ENCODE measurements around the gene CATSPERD.
"Not testable (repeated sequence)": the region's sequence is repeated elsewhere in the genome, so short reads cannot be mapped to it uniquely, and the experiment has no call there.

The CATSPERD gene

GRCh38 chr19:5774921-5775320 lies 54.5 kb downstream of the CATSPERD start:
- H3K36me3 ChIP-seq (ENCODE audit: control insufficient read depth, insufficient read depth, low read length) = no peaks in the 10 kb centered on the region
- H3K4me1 ChIP-seq (ENCODE audit: control insufficient read depth, insufficient read depth, low read length, poor library complexity, severe bottlenecking) = no peaks in the 10 kb centered on the region
- no peak overlapping the region for H3K4me3 ChIP-seq (ENCODE audit: insufficient read depth, low read depth, low read length, poor library complexity, severe bottlenecking)
- no peak overlapping the region for H3K27ac ChIP-seq (ENCODE audit: insufficient read depth, low read length, poor library complexity, severe bottlenecking)
- H3K27me3 ChIP-seq (replicated peaks; ENCODE audit: control insufficient read depth, insufficient read depth, low read length, poor library complexity, severe bottlenecking) = no peaks in the 10 kb centered on the region
- DNase-seq = no peak
- no peaks in the 10 kb centered on the region for H3K9me3 ChIP-seq (ENCODE audit: control insufficient read depth, low read length)

- DNase-seq = no peak
- H3K4me1 ChIP-seq (ENCODE audit: control insufficient read depth, insufficient read depth, low read length, poor library complexity, severe bottlenecking) = no peaks in the 10 kb centered on the region
Observed at GRCh38 chr19:5775668-5776309, 55.4 kb downstream of the CATSPERD start.

GRCh38 chr19:5778402-5778801 lies 58.0 kb downstream of the CATSPERD start:
- DNase-seq = no peak
- Histone ChIP-seq H3K4me3 (ENCODE audit: insufficient read depth, low read depth, low read length, poor library complexity, severe bottlenecking) (no peak overlapping the region), H3K27ac (ENCODE audit: insufficient read depth, low read length, poor library complexity, severe bottlenecking) (no peak overlapping the region), H3K4me1 (ENCODE audit: control insufficient read depth, insufficient read depth, low read length, poor library complexity, severe bottlenecking) (no peaks in the 10 kb centered on the region), H3K9me3 (ENCODE audit: control insufficient read depth, low read length) (no peaks in the 10 kb centered on the region), H3K27me3 (replicated peaks; ENCODE audit: control insufficient read depth, insufficient read depth, low read length, poor library complexity, severe bottlenecking) (no peaks in the 10 kb centered on the region), H3K36me3 (ENCODE audit: control insufficient read depth, insufficient read depth, low read length) (no peaks in the 10 kb centered on the region)

More at GRCh38 chr19:5775668-5776309, 55.4 kb downstream of the CATSPERD start:
- Histone ChIP-seq H3K27ac (ENCODE audit: insufficient read depth, low read length, poor library complexity, severe bottlenecking) (no peak overlapping the region), H3K4me3 (ENCODE audit: insufficient read depth, low read depth, low read length, poor library complexity, severe bottlenecking) (no peak overlapping the region), H3K36me3 (ENCODE audit: control insufficient read depth, insufficient read depth, low read length) (no peaks in the 10 kb centered on the region), H3K9me3 (ENCODE audit: control insufficient read depth, low read length) (no peaks in the 10 kb centered on the region), H3K27me3 (replicated peaks; ENCODE audit: control insufficient read depth, insufficient read depth, low read length, poor library complexity, severe bottlenecking) (no peaks in the 10 kb centered on the region)

- peaks cover 20% of the 10 kb centered on the region for H3K36me3 ChIP-seq (ENCODE audit: control insufficient read depth, insufficient read depth, low read length)
- DNase-seq; H3K4me3 ChIP-seq (ENCODE audit: insufficient read depth, low read depth, low read length, poor library complexity, severe bottlenecking); H3K4me1 ChIP-seq (ENCODE audit: control insufficient read depth, insufficient read depth, low read length, poor library complexity, severe bottlenecking); H3K9me3 ChIP-seq (ENCODE audit: control insufficient read depth, low read length); H3K27ac ChIP-seq (ENCODE audit: insufficient read depth, low read length, poor library complexity, severe bottlenecking); H3K27me3 ChIP-seq (replicated peaks; ENCODE audit: control insufficient read depth, insufficient read depth, low read length, poor library complexity, severe bottlenecking): not testable (repeated sequence)
Observed at GRCh38 chr19:5780916-5781315, 60.5 kb downstream of the CATSPERD start.

- DNase-seq = no peak
- Histone ChIP-seq H3K4me3 (ENCODE audit: insufficient read depth, low read depth, low read length, poor library complexity, severe bottlenecking) (no peak overlapping the region), H3K9me3 (ENCODE audit: control insufficient read depth, low read length) (no peaks in the 10 kb centered on the region), H3K27ac (ENCODE audit: insufficient read depth, low read length, poor library complexity, severe bottlenecking) (no peak overlapping the region), H3K36me3 (ENCODE audit: control insufficient read depth, insufficient read depth, low read length) (peaks cover 34% of the 10 kb centered on the region), H3K4me1 (ENCODE audit: control insufficient read depth, insufficient read depth, low read length, poor library complexity, severe bottlenecking) (no peaks in the 10 kb centered on the region), H3K27me3 (replicated peaks; ENCODE audit: control insufficient read depth, insufficient read depth, low read length, poor library complexity, severe bottlenecking) (no peaks in the 10 kb centered on the region)
Observed at GRCh38 chr19:5782322-5782721, 61.9 kb downstream of the CATSPERD start.

- peaks cover 44% of the 10 kb centered on the region for H3K36me3 ChIP-seq (ENCODE audit: control insufficient read depth, insufficient read depth, low read length)
- no peaks in the 10 kb centered on the region for H3K4me1 ChIP-seq (ENCODE audit: control insufficient read depth, insufficient read depth, low read length, poor library complexity, severe bottlenecking)
- no peak for DNase-seq
- H3K9me3 ChIP-seq (ENCODE audit: control insufficient read depth, low read length) = no peaks in the 10 kb centered on the region
- H3K27me3 ChIP-seq (replicated peaks; ENCODE audit: control insufficient read depth, insufficient read depth, low read length, poor library complexity, severe bottlenecking) = no peaks in the 10 kb centered on the region
- no peak overlapping the region for H3K27ac ChIP-seq (ENCODE audit: insufficient read depth, low read length, poor library complexity, severe bottlenecking)
- H3K4me3 ChIP-seq (ENCODE audit: insufficient read depth, low read depth, low read length, poor library complexity, severe bottlenecking) = no peak overlapping the region
Observed at GRCh38 chr19:5782945-5783919, 62.8 kb downstream of the CATSPERD start.

- H3K4me3 ChIP-seq (ENCODE audit: insufficient read depth, low read depth, low read length, poor library complexity, severe bottlenecking) = no peak within 1 kb of the TSS
Observed at GRCh38 chr19:5784581-5785147, 64.2 kb downstream of the CATSPERD start, which contains the start of gene PRR22. Gene PRR22 (minus strand): TSS chr19:5784746. CDS start chr19:5784660, 86 bp downstream.

GRCh38 chr19:5785423-5785822 lies 65.0 kb downstream of the CATSPERD start:
- Histone ChIP-seq H3K4me1 (ENCODE audit: control insufficient read depth, insufficient read depth, low read length, poor library complexity, severe bottlenecking) (peaks cover 4% of the 10 kb centered on the region), H3K27me3 (replicated peaks; ENCODE audit: control insufficient read depth, insufficient read depth, low read length, poor library complexity, severe bottlenecking) (no peaks in the 10 kb centered on the region), H3K27ac (ENCODE audit: insufficient read depth, low read length, poor library complexity, severe bottlenecking) (no peak overlapping the region), H3K36me3 (ENCODE audit: control insufficient read depth, insufficient read depth, low read length) (peaks cover 59% of the 10 kb centered on the region), H3K4me3 (ENCODE audit: insufficient read depth, low read depth, low read length, poor library complexity, severe bottlenecking) (no peak overlapping the region), H3K9me3 (ENCODE audit: control insufficient read depth, low read length) (no peaks in the 10 kb centered on the region)
- DNase-seq = no peak

More at GRCh38 chr19:5784581-5785147, 64.2 kb downstream of the CATSPERD start, which contains the start of gene PRR22:
- H3K9me3 ChIP-seq (ENCODE audit: control insufficient read depth, low read length) = no peaks in the 10 kb centered on the region
- H3K27ac ChIP-seq (ENCODE audit: insufficient read depth, low read length, poor library complexity, severe bottlenecking) = no peak within 1 kb of the TSS
- H3K27me3 ChIP-seq (replicated peaks; ENCODE audit: control insufficient read depth, insufficient read depth, low read length, poor library complexity, severe bottlenecking) = no peaks in the 10 kb centered on the region
- peaks cover 55% of the 10 kb centered on the region for H3K36me3 ChIP-seq (ENCODE audit: control insufficient read depth, insufficient read depth, low read length)
- DNase-seq = no peak
- no peaks in the 10 kb centered on the region for H3K4me1 ChIP-seq (ENCODE audit: control insufficient read depth, insufficient read depth, low read length, poor library complexity, severe bottlenecking)

- H3K27ac ChIP-seq (ENCODE audit: insufficient read depth, low read length, poor library complexity, severe bottlenecking) = no peak overlapping the region
- peaks cover 4% of the 10 kb centered on the region for H3K4me1 ChIP-seq (ENCODE audit: control insufficient read depth, insufficient read depth, low read length, poor library complexity, severe bottlenecking)
- H3K4me3 ChIP-seq (ENCODE audit: insufficient read depth, low read depth, low read length, poor library complexity, severe bottlenecking) = no peak overlapping the region
- DNase-seq = no peak
- H3K27me3 ChIP-seq (replicated peaks; ENCODE audit: control insufficient read depth, insufficient read depth, low read length, poor library complexity, severe bottlenecking) = no peaks in the 10 kb centered on the region
- peaks cover 59% of the 10 kb centered on the region for H3K36me3 ChIP-seq (ENCODE audit: control insufficient read depth, insufficient read depth, low read length)
- no peaks in the 10 kb centered on the region for H3K9me3 ChIP-seq (ENCODE audit: control insufficient read depth, low read length)
Observed at GRCh38 chr19:5786593-5787408, 66.4 kb downstream of the CATSPERD start.

All from effector memory CD4-positive, alpha-beta T cell (primary cell).